ENCODE measurements around the gene PBX1. TPM values are rescaled to one million over a fixed set of nuclear protein-coding genes. Genes with fewer than 3 reads are reported as not detected.

Gene PBX1
- total and polyA plus RNA-seq, 10 of the 15 experiments (the other 5 are each of a cell fraction or from before 2014, with no cell fraction given), result 0.05 to 0.28 (median 0.11) TPM; not detected in 5

DNA sequence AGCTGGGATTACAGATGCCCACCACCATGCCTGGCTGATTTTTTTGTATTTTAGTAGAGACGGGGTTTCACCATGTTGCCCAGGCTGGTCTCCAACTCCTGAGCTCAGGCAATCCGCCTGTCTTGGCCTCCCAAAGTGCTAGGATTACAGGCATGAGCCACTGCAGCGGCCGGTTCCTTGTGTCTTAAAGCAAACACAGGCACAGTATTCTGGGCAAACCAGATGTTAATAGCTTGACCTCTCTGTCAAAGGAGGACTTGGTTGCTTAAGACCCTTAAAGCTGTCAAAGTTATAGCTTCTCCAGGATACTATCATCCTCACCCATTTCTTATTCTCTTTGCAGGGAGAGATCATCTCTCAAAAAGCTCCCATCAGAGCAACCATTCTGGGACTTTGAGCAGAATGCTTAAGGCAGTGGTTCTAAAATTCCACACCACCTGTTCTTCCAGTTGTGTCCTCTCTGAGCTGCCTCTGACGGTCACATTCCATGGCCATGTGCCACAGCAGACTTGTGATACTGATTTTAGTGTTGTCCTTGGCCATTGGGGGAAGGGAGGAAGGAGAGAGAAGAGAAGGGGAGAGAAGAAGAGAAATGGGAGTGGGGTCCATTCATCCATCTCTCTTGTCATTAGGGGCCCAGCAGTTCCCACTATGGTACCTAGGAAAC is 81.8 kb downstream of the PBX1 start (continued):
- TF ChIP-seq KDM1A (IDR thresholded peaks at IDR 0.05; ENCODE audit: borderline replicate concordance) (no peak), FOXM1 (IDR thresholded peaks at IDR 0.05; ENCODE audit: low read depth, low read length) (no peak), CBFB (IDR thresholded peaks at IDR 0.05; ENCODE audit: low read depth) (no peak), ZBED1 (IDR thresholded peaks at IDR 0.05; ENCODE audit: borderline replicate concordance) (no peak), POLR2AphosphoS5 (IDR thresholded peaks at IDR 0.05; ENCODE audit: low read length) (no peak), ZBTB11 (CRISPR knock-in tag; IDR thresholded peaks at IDR 0.05) (no peak)
- TF ChIP-seq, protein P1, sequence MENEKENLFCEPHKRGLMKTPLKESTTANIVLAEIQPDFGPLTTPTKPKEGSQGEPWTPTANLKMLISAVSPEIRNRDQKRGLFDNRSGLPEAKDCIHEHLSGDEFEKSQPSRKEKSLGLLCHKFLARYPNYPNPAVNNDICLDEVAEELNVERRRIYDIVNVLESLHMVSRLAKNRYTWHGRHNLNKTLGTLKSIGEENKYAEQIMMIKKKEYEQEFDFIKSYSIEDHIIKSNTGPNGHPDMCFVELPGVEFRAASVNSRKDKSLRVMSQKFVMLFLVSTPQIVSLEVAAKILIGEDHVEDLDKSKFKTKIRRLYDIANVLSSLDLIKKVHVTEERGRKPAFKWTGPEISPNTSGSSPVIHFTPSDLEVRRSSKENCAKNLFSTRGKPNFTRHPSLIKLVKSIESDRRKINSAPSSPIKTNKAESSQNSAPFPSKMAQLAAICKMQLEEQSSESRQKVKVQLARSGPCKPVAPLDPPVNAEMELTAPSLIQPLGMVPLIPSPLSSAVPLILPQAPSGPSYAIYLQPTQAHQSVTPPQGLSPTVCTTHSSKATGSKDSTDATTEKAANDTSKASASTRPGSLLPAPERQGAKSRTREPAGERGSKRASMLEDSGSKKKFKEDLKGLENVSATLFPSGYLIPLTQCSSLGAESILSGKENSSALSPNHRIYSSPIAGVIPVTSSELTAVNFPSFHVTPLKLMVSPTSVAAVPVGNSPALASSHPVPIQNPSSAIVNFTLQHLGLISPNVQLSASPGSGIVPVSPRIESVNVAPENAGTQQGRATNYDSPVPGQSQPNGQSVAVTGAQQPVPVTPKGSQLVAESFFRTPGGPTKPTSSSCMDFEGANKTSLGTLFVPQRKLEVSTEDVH (IDR thresholded peaks at IDR 0.05; ENCODE audit: low read depth, partially characterized antibody), result no peak
- TF ChIP-seq, protein P2, sequence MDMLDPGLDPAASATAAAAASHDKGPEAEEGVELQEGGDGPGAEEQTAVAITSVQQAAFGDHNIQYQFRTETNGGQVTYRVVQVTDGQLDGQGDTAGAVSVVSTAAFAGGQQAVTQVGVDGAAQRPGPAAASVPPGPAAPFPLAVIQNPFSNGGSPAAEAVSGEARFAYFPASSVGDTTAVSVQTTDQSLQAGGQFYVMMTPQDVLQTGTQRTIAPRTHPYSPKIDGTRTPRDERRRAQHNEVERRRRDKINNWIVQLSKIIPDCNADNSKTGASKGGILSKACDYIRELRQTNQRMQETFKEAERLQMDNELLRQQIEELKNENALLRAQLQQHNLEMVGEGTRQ (IDR thresholded peaks at IDR 0.05; ENCODE audit: borderline replicate concordance, low read depth, low read length), result no peak
